ENCODE results near the gene DHPS. TPM values are rescaled to one million over a fixed set of nuclear protein-coding genes. Genes with fewer than 3 reads are reported as not detected.
"Not testable (repeated sequence)": the region's sequence is repeated elsewhere in the genome, so short reads cannot be mapped to it uniquely, and the experiment has no call there.

The DHPS gene
- total RNA-seq, 1 experiment from 2014 or later, result 100 TPM

- DNase-seq (ENCODE audit: low spot score), result no peak
Observed at GRCh38 chr19:12705654-12706331, 24.1 kb upstream of the DHPS start.

- no peak for DNase-seq (ENCODE audit: low spot score)
Observed at GRCh38 chr19:12705169-12705568, 23.5 kb upstream of the DHPS start.

GRCh38 chr19:12703046-12703445 is 21.4 kb upstream of the DHPS start:
- DNase-seq (ENCODE audit: low spot score), result no peak

GRCh38 chr19:12701596-12702282 is 20.1 kb upstream of the DHPS start:
- no peak for DNase-seq (ENCODE audit: low spot score)

GRCh38 chr19:12698138-12698537 is 16.5 kb upstream of the DHPS start:
- DNase-seq (ENCODE audit: low spot score), result no peak

GRCh38 chr19:12697425-12697824 is 15.7 kb upstream of the DHPS start:
- DNase-seq (ENCODE audit: low spot score), result not testable (repeated sequence)

- DNase-seq (ENCODE audit: low spot score), result peak; percentile 90
Observed at GRCh38 chr19:12696366-12697335, 15.0 kb upstream of the DHPS start, which contains the start of gene FBXW9. Gene FBXW9, minus strand, starts transcription at chr19:12696631. Its CDS starts 50 bp downstream, at chr19:12696581.

- DNase-seq (ENCODE audit: low spot score), result no peak
Observed at GRCh38 chr19:12695997-12696365, 14.3 kb upstream of the DHPS start.

- DNase-seq (ENCODE audit: low spot score), result no peak
Observed at GRCh38 chr19:12695514-12695913, 13.8 kb upstream of the DHPS start.

GRCh38 chr19:12695096-12695495 is 13.4 kb upstream of the DHPS start:
- no peak for DNase-seq (ENCODE audit: low spot score)

- no peak for DNase-seq (ENCODE audit: low spot score)
Observed at GRCh38 chr19:12694641-12695040, 13.0 kb upstream of the DHPS start.

GRCh38 chr19:12692960-12693359 is 11.3 kb upstream of the DHPS start:
- DNase-seq (ENCODE audit: low spot score), result no peak

- DNase-seq (ENCODE audit: low spot score), result no peak
Observed at GRCh38 chr19:12689581-12690216, 8.0 kb upstream of the DHPS start.

GRCh38 chr19:12689012-12689411 is 7.3 kb upstream of the DHPS start:
- DNase-seq (ENCODE audit: low spot score), result no peak

- no peak for DNase-seq (ENCODE audit: low spot score)
Observed at GRCh38 chr19:12687496-12688196, 6.0 kb upstream of the DHPS start, which contains the start of gene GNG14. Gene GNG14, plus strand, starts transcription at chr19:12687998. Its CDS starts 51 bp downstream, at chr19:12688049.

GRCh38 chr19:12685831-12686230 is 4.2 kb upstream of the DHPS start:
- no peak for DNase-seq (ENCODE audit: low spot score)

GRCh38 chr19:12680034-12680433 is 1.6 kb downstream of the DHPS start:
- no peak for DNase-seq (ENCODE audit: low spot score)

GRCh38 chr19:12678039-12678438 is 3.6 kb downstream of the DHPS start:
- not testable (repeated sequence) for DNase-seq (ENCODE audit: low spot score)

- no peak for DNase-seq (ENCODE audit: low spot score)
Observed at GRCh38 chr19:12676928-12677327, 4.8 kb downstream of the DHPS start.

- DNase-seq (ENCODE audit: low spot score), result peak; percentile 72
Observed at GRCh38 chr19:12676384-12676792, 5.3 kb downstream of the DHPS start.

- DNase-seq (ENCODE audit: low spot score), result no peak
Observed at GRCh38 chr19:12675940-12676339, 5.7 kb downstream of the DHPS start.
